GM19351 (cell line): ENCODE results near the gene PRDM16.

Experiments used
- ATAC-seq: cut with Tn5 transposase; IDR thresholded peaks from one replicate; pipeline ENCODE4 v1.9.1; 2021; ENCODE audit warnings: mild to moderate bottlenecking, moderate library complexity; ENCODE audit not compliant: unreplicated experiment

The PRDM16 gene

DNA sequence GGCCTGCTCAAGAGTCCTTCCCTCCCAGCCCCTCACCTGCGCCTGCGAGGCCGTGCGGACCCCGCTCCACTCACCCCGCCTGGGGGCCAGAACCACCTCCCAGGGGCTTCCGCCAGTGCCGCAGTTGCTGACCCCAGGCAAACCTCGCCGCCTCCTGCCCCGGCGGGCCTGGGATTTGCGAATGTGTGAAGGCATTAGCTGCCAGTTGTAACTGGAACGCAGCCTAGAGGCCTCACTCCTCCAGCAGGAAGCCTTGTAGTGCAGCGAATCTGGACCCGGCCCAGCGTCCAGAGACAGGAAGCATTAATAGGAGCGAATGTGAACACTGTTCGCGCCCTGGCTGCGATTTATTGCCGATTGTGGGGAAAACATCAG, 244.6 kb downstream of the PRDM16 start:
- ATAC-seq: no peak

DNA sequence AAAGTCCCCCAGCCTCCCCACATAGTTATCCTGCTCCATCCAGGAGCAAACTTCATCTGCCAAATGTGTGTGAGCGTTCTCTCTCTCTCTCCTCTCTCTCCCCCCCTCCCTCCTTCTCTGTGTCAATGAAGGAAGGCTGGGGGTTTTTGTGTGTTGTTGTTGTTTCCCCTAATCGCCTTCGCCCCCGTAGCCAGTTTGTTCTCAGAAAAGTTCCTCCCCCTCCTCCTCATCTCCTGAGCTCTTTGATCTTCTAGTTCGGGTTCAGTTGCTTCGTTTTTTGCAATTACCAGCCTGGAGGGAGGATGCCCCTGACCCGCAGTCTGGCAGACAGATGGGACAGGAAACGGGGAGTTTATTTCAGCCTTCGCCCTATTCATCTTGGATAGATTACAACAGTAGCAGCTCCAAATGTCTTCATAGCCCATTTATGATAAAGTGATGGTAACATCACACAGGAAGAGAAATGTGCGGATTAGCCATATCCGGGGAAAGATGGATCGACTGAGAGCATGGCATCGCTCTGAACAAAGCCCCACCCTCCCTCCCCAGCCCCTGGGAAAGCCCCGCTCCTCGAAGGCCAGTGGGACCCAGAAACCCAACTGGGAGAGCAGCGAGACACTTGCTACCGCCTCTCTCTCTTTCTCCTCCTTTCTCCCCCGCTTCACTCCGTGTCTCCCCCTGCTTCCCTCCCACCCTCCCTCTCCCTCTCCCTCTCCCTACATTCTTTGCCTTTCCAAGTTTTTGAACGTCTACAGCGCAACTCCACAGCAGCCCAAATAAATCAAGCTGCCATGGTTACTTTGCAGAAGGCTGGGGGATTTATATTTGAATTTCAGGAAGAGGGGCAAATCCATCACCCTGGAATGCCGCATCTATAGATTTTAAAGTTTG, 245.7 kb downstream of the PRDM16 start:
- ATAC-seq: no peak

GRCh38 chr1:3315399-3316339, 246.7 kb downstream of the PRDM16 start:
- ATAC-seq: no peak

DNA sequence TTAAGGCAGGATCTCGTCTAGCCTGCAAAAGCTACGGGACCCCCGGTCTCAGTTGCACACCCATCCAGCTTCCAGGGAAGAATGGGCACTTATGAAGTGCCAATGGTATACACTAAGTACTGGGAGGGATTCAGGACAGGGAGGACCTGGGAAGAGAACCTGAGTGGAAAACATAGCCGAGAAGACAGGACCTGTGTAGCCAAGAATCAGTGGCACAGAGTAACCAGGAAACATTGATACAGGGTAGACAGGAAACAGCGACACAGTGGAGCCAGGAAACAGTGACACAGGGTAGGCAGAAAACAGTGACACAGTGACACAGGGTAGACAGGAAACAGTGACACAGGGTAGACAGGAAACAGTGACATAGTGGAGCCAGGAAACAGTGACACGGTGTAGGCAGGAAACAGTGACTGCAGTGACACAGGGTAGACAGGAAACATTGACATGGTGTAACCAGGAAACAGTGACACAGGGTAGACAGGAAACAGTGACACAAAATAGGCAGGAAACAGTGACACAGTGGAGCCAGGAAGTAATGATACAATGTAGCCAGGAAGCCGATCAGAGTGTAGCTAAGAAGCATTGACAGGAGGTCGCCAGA, 247.4 kb downstream of the PRDM16 start:
- ATAC-seq: no peak

DNA sequence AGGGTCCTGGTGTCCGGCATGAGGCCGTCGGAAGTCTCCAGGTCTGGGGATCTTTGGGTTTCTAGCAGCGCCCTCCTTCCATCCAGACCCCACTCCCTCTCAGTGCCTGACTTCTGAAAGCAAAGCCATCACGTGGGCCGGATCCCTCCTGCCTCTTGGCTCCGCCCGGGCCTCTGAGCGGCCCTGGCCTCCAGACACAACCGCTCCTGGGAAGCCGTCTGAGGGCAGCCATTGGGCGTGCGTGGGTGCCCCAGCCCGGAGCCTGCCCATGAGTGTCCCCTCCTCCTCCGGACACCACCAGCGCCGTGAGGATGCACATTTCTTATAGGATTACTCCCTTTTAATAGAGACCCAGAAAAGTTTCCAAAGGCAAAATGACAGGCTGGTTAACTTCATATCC, 248.5 kb downstream of the PRDM16 start:
- no peak for ATAC-seq

DNA sequence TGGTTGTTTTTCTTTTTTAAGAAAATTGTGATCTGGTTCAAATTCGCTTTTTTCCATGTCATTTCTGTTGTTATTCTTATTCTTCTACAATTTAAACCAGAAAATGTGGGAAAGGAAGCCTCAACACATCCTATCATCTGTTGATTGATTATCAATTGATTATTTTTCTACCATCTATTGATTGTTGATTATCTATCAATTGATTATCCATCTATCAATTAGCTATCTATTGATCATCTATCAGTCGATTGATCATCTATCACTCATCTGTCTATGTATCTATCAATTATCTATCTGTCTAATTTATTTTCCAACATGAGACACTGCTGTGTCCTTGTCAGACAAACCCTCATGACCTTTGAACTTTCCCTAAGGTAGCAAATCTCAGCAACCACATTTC, 249.3 kb downstream of the PRDM16 start:
- ATAC-seq: no peak

- peak; percentile 59 for ATAC-seq
Observed at GRCh38 chr1:3319874-3320245, 250.9 kb downstream of the PRDM16 start.

GRCh38 chr1:3320246-3321152, 251.5 kb downstream of the PRDM16 start:
- ATAC-seq: no peak

DNA sequence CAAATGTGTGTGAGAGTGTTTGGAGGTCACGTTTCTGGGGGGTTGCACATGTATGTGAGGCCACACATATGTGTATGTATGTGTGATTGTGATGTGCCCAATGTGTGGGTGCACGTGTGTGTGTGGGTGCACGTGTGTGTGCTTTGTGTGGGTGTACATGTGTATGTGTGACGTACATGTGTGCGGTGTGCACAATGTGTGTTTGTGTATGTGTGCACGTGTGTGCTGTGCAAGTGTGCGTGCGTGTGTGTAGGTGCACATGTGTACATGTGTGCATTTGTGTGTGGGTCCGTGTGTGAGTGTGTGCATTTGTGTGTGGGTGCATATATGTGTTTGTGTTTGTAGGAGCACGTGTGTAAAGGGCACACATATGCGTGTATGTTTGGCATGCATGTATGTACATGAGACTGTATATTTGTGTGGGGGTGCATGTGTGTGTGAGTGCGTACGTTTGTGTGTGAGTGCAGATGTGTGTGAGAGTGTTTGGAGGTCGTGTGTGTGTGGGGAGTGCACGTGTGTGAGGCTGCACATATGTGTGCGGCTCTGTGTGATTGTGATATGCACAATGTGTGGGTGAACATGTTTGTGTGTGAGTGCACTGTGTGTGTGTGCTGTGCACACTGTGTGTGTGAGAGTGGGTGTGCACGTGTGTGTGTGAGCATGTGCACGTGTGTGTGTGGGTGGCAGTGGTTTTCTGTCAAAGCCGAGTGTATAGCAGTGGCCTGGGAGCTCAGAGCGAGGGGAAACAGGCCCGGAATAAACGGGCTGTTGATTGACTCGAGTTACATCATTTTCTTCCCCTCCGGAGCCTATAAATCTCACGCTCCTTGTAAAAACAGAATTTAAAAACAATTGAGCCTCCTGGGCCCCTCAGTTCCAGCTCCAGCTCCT, 252.8 kb downstream of the PRDM16 start:
- ATAC-seq: no peak

DNA sequence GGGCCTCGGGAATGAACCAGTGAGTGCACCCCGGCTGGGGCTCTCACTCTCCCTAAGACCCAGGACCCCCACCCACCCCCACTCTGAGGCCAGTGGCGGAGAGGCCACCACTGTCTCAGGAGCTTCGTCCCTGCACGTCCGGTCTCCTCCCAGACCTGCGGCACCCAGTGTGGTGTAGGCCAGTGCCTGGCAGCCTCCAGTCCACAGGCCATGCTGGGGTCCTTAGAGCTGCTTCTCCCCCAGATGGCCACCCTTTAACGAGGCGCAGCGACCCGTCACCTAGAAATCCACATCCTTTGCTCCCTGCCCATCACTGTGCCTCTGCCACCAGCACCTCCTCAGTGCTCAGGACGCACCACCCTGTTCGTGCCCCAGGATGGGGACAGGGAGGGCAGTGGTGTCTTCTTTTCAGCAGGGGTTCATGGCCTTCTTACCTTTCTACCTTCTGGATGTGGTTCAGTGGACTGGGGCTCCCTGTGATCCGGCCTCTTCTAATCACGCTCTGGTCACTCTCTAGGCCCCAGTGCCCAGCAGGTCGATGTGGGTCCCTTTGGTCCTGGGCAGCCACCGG, 253.5 kb downstream of the PRDM16 start:
- ATAC-seq: no peak

- no peak for ATAC-seq
Observed at GRCh38 chr1:3323021-3323795, 254.2 kb downstream of the PRDM16 start.

GRCh38 chr1:3323796-3324703, 255.0 kb downstream of the PRDM16 start:
- no peak for ATAC-seq

- no peak for ATAC-seq
Observed at GRCh38 chr1:3324704-3325535, 255.9 kb downstream of the PRDM16 start.

DNA sequence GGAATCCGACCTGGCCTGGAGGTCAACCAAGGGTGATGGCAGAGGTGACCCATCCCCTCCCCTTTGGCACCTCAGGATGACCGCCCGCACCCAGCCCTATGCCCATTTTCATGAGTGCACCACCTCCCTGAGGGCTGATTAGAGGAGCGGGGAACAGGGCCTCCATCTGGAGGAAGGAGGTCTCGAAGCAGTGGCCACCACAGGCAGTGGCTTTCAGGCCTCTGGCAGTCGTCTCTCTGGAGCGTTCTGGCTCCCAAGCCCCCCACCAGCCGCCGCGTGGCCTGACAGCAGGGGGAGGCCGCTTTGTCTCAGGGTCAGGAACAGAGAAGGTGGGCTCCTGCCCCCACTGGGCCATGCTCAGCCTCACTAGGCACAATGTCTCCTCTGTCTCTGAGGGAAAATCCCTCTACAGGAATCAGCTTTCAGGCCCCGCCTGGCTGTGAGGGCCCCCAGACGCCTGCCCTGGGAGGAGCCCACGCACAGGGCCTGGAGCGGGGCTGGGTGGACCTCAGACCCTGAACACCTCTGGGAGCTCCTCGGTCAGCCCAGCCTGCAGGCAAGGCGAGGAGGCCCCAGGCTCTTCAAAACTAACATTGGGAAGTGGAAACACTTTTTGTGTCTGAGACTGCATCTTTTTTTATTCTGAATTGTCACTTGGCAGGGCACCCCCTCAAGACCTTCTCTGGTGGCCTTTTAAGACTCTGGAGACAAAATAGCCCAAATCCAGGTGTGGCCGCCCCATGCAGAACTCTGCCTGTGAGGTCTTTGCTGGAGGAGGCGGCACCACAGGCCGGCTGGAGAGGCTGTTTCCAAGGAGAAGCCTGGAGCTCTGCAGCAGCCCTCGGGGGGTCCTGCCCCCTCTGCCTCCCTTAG, 257.7 kb downstream of the PRDM16 start:
- no peak for ATAC-seq

GRCh38 chr1:3327389-3327702, 258.3 kb downstream of the PRDM16 start:
- no peak for ATAC-seq
